Gastrocnemius medialis (tissue), 4 donors: ENCODE measurements around the gene ZNF488.

ENCODE experiments used
- POLR2A ChIP-seq, 2 donors: fragments of 450-650 bp; IDR thresholded peaks; one replicate each; pipeline ENCODE4 v1.6.1; 2017; ENCODE audit warnings: antibody characterized with exemption in 2 of 2, mild to moderate bottlenecking in 2 of 2, moderate library complexity in 2 of 2
- TF ChIP-seq, protein P1 (sequence below), 5 experiments: fragments of 450-650 bp in 3 of 5; fragments of 200-600 bp in 2 of 5; sonication (generic) in 2 of 5; IDR thresholded peaks in 4 of 5; conservative IDR thresholded peaks in 1 of 5; 1 replicate in 4 of 5; 2 replicates in 1 of 5; pipeline ENCODE4 v1.5.1; 2016 to 2019; ENCODE audit warnings: antibody characterized with exemption in 5 of 5, mild to moderate bottlenecking in 3 of 5, moderate library complexity in 3 of 5

DNA sequence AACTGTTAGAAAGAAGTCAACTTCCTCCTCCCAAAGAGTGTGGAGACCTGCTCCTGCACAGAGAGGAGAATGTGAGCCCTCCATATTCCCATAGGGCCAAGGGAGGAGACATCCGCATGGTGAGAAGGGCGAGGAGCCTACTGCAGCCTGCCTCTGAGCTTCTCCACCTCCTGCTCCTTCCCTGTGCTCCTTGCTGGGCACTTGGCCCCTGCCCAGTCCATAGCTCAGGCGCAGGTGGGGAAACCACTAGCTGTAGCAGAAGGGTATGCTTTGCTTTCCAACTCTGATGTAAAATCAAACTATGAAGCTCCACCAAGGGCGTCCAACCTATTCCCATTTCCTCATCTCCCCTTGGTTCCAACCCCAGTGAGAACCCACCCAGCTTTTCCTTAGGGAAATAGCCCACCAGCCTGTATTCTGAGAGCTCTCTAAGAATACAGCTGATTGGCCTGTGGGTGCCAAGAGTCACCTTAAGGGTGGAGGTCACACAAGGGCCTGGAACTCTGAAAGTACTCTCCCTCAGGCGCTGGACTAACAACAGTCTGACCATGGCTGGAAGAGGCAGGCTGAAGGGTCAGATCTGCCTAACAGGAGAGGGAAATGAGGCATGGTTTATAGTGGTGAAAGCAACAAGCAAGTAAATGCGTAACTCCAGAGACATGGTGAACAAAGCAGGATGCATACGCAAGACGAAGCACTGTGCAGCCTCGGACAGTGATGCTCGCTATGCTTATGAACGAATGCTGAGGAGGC is 13.9 kb downstream of the ZNF488 start:
- TF ChIP-seq, protein P1, sequence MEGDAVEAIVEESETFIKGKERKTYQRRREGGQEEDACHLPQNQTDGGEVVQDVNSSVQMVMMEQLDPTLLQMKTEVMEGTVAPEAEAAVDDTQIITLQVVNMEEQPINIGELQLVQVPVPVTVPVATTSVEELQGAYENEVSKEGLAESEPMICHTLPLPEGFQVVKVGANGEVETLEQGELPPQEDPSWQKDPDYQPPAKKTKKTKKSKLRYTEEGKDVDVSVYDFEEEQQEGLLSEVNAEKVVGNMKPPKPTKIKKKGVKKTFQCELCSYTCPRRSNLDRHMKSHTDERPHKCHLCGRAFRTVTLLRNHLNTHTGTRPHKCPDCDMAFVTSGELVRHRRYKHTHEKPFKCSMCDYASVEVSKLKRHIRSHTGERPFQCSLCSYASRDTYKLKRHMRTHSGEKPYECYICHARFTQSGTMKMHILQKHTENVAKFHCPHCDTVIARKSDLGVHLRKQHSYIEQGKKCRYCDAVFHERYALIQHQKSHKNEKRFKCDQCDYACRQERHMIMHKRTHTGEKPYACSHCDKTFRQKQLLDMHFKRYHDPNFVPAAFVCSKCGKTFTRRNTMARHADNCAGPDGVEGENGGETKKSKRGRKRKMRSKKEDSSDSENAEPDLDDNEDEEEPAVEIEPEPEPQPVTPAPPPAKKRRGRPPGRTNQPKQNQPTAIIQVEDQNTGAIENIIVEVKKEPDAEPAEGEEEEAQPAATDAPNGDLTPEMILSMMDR (IDR thresholded peaks at IDR 0.05 in 4 of 5, conservative IDR thresholded peaks at IDR 0.05 in 1 of 5) = no peak
- no peak for TF ChIP-seq POLR2A (IDR thresholded peaks at IDR 0.05)
